DND-41 (cell line): ENCODE data around the gene EEF1AKMT1.

Experiments used
- ATAC-seq: fragments of 200-7000 bp; cut with Tn5 transposase; 3 replicates; pipeline ENCODE4 v1.9.1; 2021; ENCODE audit warnings: low read depth; ENCODE audit not compliant: insufficient read depth
- DNase-seq: peaks from one replicate; pipeline ENCODE4 v3.0.0-alpha.2; 2020
- H2AFZ ChIP-seq: 2 replicates; pipeline ENCODE4 v1.6.0; 2012; ENCODE audit warnings: low read depth, low read length
- H3K27ac ChIP-seq: 2 replicates; pipeline ENCODE4 v1.5.1; 2012; ENCODE audit warnings: low read length, inconsistent platforms
- H3K27me3 ChIP-seq: fragments of 200-600 bp; sonication (generic); 2 replicates; pipeline ENCODE4 v1.6.0; 2012; ENCODE audit warnings: low read length, mild to moderate bottlenecking, inconsistent platforms; ENCODE audit not compliant: insufficient read depth, poor library complexity
- H3K36me3 ChIP-seq: 2 replicates; pipeline ENCODE4 v1.5.1; 2012; ENCODE audit warnings: low read length, inconsistent platforms; ENCODE audit not compliant: insufficient read depth
- H3K4me1 ChIP-seq: 2 replicates; pipeline ENCODE4 v1.5.1; 2012; ENCODE audit warnings: mild to moderate bottlenecking, low read length; ENCODE audit not compliant: insufficient read depth
- H3K4me2 ChIP-seq: 2 replicates; pipeline ENCODE4 v1.6.0; 2012; ENCODE audit warnings: mild to moderate bottlenecking, moderate library complexity, low read length, inconsistent platforms; ENCODE audit not compliant: insufficient read depth
- H3K4me3 ChIP-seq, 2 experiments: fragments of 200-600 bp in 1 of 2; shearing (Covaris generic) in 1 of 2; 2 replicates each; pipeline ENCODE4 v1.5.1; 2012 to 2016; ENCODE audit warnings: inconsistent platforms in 2 of 2, low read length in 2 of 2, mild to moderate bottlenecking in 2 of 2, low read depth in 1 of 2, moderate library complexity in 1 of 2
- H3K79me2 ChIP-seq: 2 replicates; pipeline ENCODE4 v1.6.0; 2012; ENCODE audit warnings: low read length, inconsistent platforms; ENCODE audit not compliant: insufficient read depth
- H3K9ac ChIP-seq: 2 replicates; pipeline ENCODE4 v1.6.0; 2012; ENCODE audit warnings: low read depth, mild to moderate bottlenecking, inconsistent platforms, low read length, moderate library complexity
- H3K9me3 ChIP-seq: 2 replicates; pipeline ENCODE4 v1.5.1; 2012; ENCODE audit warnings: low read length, moderate library complexity, mild to moderate bottlenecking, inconsistent platforms; ENCODE audit not compliant: insufficient read depth, severe bottlenecking
- H4K20me1 ChIP-seq: 2 replicates; pipeline ENCODE4 v1.6.0; 2012; ENCODE audit warnings: low read length; ENCODE audit not compliant: insufficient read depth
- EZH2 ChIP-seq: IDR thresholded peaks from 3 replicates; pipeline ENCODE4 v1.6.1; 2012; ENCODE audit warnings: borderline replicate concordance, low read depth, mild to moderate bottlenecking, moderate library complexity, low read length, inconsistent platforms; ENCODE audit not compliant: severe bottlenecking
- TF ChIP-seq, protein P1 (sequence below): IDR thresholded peaks from 2 replicates; pipeline ENCODE4 v1.5.1; 2012; ENCODE audit warnings: borderline replicate concordance, low read length, moderate library complexity, mild to moderate bottlenecking; ENCODE audit not compliant: poor library complexity, severe bottlenecking; ENCODE audit errors: extremely low read depth

EEF1AKMT1 gene

GRCh38 chr13:20713751-20714150, 60.0 kb downstream of the EEF1AKMT1 start:
- H3K4me3 ChIP-seq = no peak overlapping the region
- peak; percentile 19 for DNase-seq

DNA sequence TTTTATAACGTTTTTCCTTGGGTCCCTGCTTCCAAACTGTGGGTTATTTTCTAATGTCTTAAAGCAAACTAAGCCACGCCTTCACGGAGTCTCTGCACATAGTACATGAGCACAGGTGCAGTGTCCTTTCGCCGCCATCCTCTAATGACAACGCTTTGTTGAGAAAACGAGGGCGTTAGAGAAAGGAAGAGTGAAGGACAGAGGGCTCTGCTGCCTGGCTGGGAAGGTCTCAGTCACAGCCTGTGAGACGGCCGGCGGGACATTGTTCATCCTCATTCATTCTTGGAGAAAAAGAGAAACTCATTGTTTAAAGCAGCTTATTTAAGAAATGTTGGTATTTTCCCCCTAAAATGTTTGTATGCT, 60.8 kb downstream of the EEF1AKMT1 start:
- Histone ChIP-seq H3K27me3 (peaks cover 4% of the 10 kb centered on the region), H3K79me2 (no peaks in the 10 kb centered on the region), H3K9me3 (no peaks in the 10 kb centered on the region), H3K4me1 (peaks cover 10% of the 10 kb centered on the region; the same call in 1 of the 2 replicates), H2AFZ (0 out of 2 replicates have a peak overlapping the region, but pooled peaks have one; percentile 30), H3K27ac (no peak overlapping the region), H3K9ac (no peak overlapping the region), H3K36me3 (no peaks in the 10 kb centered on the region), H3K4me2 (peak overlapping the region; percentile 48), H4K20me1 (no peaks in the 10 kb centered on the region), H3K4me3 (no peak overlapping the region)
- DNase-seq (no peak), ATAC-seq (no peak)
- no peak for TF ChIP-seq EZH2
- TF ChIP-seq, protein P1, sequence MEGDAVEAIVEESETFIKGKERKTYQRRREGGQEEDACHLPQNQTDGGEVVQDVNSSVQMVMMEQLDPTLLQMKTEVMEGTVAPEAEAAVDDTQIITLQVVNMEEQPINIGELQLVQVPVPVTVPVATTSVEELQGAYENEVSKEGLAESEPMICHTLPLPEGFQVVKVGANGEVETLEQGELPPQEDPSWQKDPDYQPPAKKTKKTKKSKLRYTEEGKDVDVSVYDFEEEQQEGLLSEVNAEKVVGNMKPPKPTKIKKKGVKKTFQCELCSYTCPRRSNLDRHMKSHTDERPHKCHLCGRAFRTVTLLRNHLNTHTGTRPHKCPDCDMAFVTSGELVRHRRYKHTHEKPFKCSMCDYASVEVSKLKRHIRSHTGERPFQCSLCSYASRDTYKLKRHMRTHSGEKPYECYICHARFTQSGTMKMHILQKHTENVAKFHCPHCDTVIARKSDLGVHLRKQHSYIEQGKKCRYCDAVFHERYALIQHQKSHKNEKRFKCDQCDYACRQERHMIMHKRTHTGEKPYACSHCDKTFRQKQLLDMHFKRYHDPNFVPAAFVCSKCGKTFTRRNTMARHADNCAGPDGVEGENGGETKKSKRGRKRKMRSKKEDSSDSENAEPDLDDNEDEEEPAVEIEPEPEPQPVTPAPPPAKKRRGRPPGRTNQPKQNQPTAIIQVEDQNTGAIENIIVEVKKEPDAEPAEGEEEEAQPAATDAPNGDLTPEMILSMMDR = no peak

More at GRCh38 chr13:20713751-20714150, 60.0 kb downstream of the EEF1AKMT1 start:
- Histone ChIP-seq H3K36me3 (no peaks in the 10 kb centered on the region), H3K27ac (no peak overlapping the region), H4K20me1 (no peaks in the 10 kb centered on the region), H3K79me2 (no peaks in the 10 kb centered on the region), H2AFZ (no peak overlapping the region), H3K27me3 (peaks cover 4% of the 10 kb centered on the region), H3K9ac (no peak overlapping the region), H3K4me2 (no peak overlapping the region), H3K9me3 (no peaks in the 10 kb centered on the region), H3K4me1 (peaks cover 10% of the 10 kb centered on the region; the same call in 1 of the 2 replicates)
- TF ChIP-seq, protein P1 = no peak
- no peak for TF ChIP-seq EZH2
- peak; percentile 30; the same call in 1 of the 3 replicates for ATAC-seq

GRCh38 chr13:20711301-20712044, 62.3 kb downstream of the EEF1AKMT1 start:
- no peaks in the 10 kb centered on the region for H3K9me3 ChIP-seq
- no peaks in the 10 kb centered on the region for H3K79me2 ChIP-seq
- DNase-seq (no peak), ATAC-seq (no peak)
- no peaks in the 10 kb centered on the region for H4K20me1 ChIP-seq
- H3K4me1 ChIP-seq = peaks cover 10% of the 10 kb centered on the region; the same call in 1 of the 2 replicates
- H3K4me3 ChIP-seq = no peak overlapping the region
- TF ChIP-seq, protein P1 = no peak
- no peak for TF ChIP-seq EZH2
- no peaks in the 10 kb centered on the region for H3K36me3 ChIP-seq
- no peak overlapping the region for H3K9ac ChIP-seq
- no peak overlapping the region for H3K4me2 ChIP-seq
- no peak overlapping the region for H3K27ac ChIP-seq
- peaks cover 4% of the 10 kb centered on the region for H3K27me3 ChIP-seq
- H2AFZ ChIP-seq = no peak overlapping the region
